HCT116 (cell line): ENCODE data around the gene TBRG4.

Experiments used
- POLR2AphosphoS5 ChIP-seq: IDR thresholded peaks from 2 replicates; pipeline ENCODE4 v1.6.1; 2011; ENCODE audit warnings: mild to moderate bottlenecking, low read depth, low read length, moderate library complexity
- SIN3A ChIP-seq: IDR thresholded peaks from 2 replicates; pipeline ENCODE4 v1.6.1; 2012; ENCODE audit warnings: low read depth
- SRF ChIP-seq: IDR thresholded peaks from 2 replicates; pipeline ENCODE4 v1.6.1; 2012; ENCODE audit warnings: low read depth
- YY1 ChIP-seq: IDR thresholded peaks from 2 replicates; pipeline ENCODE4 v1.6.1; 2011; ENCODE audit warnings: low read length, low read depth, moderate library complexity, mild to moderate bottlenecking; ENCODE audit not compliant: insufficient replicate concordance; ENCODE audit errors: extremely low read depth
- TF ChIP-seq, protein P1 (sequence below), 3 experiments: fragments of 200-600 bp in 1 of 3; sonication (generic) in 1 of 3; IDR thresholded peaks in 2 of 3; conservative IDR thresholded peaks in 1 of 3; 2 replicates each; pipeline ENCODE4 v1.5.1; 2012 to 2017; ENCODE audit warnings: low read depth in 2 of 3, low read length in 2 of 3, antibody characterized with exemption in 1 of 3, borderline replicate concordance in 1 of 3, control low read depth in 1 of 3, mild to moderate bottlenecking in 1 of 3, mixed read lengths in 1 of 3, mixed run types in 1 of 3, moderate library complexity in 1 of 3; ENCODE audit not compliant: insufficient read depth in 1 of 3
- TF ChIP-seq, protein P2 (sequence below): IDR thresholded peaks from 2 replicates; pipeline ENCODE4 v1.6.1; 2012; ENCODE audit warnings: low read depth

DNA sequence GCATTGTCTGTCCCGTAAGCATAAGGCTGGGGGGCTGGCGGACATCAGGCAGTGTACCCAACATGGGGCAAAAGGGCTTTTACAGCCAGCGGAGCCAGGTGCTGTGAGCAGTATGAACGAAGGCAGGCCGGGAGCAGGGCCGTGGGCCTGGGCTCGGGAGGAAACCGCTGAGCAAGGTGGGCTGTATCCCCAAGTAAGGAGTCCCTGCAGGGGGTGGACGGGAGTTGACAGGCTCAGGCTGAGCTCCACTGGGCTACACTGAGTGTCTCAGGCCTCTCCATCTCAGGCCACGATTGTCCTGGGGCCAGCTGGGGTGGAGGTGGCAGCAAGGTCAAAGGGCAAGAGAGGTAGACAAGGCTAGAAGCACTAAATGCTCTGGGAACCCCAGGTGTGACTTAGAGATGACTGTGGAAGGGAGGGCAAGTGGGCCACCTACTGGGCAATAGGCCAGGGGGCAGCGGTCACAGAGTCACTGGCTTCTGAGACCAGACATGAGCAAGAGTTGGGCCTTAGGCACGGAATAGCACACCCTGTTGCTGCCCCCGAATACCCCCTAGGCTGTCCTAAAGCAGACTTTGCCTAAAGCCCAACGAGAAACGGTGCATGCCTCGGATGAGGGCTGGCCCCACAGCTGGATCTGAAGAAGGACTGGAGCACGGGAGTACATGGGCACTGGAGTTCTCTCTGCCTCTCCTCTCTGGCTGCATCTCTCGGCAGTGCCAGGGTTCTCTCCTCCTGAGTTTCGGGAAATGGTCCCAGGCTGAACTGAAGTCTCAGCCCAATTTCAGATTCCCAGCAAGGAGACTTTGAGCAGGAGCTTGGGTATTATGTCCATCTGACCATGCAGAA, 35.3 kb upstream of the TBRG4 start:
- TF ChIP-seq, protein P1, sequence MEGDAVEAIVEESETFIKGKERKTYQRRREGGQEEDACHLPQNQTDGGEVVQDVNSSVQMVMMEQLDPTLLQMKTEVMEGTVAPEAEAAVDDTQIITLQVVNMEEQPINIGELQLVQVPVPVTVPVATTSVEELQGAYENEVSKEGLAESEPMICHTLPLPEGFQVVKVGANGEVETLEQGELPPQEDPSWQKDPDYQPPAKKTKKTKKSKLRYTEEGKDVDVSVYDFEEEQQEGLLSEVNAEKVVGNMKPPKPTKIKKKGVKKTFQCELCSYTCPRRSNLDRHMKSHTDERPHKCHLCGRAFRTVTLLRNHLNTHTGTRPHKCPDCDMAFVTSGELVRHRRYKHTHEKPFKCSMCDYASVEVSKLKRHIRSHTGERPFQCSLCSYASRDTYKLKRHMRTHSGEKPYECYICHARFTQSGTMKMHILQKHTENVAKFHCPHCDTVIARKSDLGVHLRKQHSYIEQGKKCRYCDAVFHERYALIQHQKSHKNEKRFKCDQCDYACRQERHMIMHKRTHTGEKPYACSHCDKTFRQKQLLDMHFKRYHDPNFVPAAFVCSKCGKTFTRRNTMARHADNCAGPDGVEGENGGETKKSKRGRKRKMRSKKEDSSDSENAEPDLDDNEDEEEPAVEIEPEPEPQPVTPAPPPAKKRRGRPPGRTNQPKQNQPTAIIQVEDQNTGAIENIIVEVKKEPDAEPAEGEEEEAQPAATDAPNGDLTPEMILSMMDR (IDR thresholded peaks at IDR 0.05 in 2 of 3, conservative IDR thresholded peaks at IDR 0.05 in 1 of 3; ENCODE audit: borderline replicate concordance in 1 of 3, insufficient read depth in 1 of 3, low read depth in 2 of 3, low read length in 2 of 3) = no peak
- TF ChIP-seq SRF (no peak), SIN3A (no peak), POLR2AphosphoS5 (no peak), YY1 (no peak)
- TF ChIP-seq, protein P2, sequence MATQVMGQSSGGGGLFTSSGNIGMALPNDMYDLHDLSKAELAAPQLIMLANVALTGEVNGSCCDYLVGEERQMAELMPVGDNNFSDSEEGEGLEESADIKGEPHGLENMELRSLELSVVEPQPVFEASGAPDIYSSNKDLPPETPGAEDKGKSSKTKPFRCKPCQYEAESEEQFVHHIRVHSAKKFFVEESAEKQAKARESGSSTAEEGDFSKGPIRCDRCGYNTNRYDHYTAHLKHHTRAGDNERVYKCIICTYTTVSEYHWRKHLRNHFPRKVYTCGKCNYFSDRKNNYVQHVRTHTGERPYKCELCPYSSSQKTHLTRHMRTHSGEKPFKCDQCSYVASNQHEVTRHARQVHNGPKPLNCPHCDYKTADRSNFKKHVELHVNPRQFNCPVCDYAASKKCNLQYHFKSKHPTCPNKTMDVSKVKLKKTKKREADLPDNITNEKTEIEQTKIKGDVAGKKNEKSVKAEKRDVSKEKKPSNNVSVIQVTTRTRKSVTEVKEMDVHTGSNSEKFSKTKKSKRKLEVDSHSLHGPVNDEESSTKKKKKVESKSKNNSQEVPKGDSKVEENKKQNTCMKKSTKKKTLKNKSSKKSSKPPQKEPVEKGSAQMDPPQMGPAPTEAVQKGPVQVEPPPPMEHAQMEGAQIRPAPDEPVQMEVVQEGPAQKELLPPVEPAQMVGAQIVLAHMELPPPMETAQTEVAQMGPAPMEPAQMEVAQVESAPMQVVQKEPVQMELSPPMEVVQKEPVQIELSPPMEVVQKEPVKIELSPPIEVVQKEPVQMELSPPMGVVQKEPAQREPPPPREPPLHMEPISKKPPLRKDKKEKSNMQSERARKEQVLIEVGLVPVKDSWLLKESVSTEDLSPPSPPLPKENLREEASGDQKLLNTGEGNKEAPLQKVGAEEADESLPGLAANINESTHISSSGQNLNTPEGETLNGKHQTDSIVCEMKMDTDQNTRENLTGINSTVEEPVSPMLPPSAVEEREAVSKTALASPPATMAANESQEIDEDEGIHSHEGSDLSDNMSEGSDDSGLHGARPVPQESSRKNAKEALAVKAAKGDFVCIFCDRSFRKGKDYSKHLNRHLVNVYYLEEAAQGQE = no peak
